GM20431 (cell line): ENCODE data around the gene MTRF1L.
"Not testable (repeated sequence)": the region's sequence is repeated elsewhere in the genome, so short reads cannot be mapped to it uniquely, and the experiment has no call there.

ENCODE experiments used
- in situ Hi-C: fragments of 300-500 bp; cut with MseI, MboI; formaldehyde crosslinking; loops from one replicate; pipeline ENCODE4 v1.15.0; 2020; ENCODE audit warnings: low sequenced_read_pairs; ENCODE audit not compliant: unreplicated experiment

Gene MTRF1L

DNA sequence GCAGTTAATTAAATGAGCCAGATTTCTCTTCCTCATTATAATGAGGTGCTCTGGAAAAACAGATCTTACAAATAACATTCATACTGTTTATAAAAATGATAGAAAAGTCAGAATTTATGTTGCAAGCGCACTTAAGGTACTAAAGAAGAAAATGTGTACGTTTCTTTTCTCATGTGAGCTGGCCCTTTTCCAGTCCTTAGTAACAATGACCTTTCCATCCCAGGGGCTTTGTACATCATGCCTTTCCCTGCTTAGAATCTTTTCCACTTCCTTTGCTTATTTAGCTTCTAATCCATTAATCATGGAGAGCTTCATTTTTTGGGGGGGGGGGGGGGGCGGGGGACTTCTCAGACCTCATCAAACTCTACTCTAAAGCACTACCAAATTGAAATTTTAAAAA lies 24.5 kb downstream of the MTRF1L start:
- in situ Hi-C loops: no loop called here

DNA sequence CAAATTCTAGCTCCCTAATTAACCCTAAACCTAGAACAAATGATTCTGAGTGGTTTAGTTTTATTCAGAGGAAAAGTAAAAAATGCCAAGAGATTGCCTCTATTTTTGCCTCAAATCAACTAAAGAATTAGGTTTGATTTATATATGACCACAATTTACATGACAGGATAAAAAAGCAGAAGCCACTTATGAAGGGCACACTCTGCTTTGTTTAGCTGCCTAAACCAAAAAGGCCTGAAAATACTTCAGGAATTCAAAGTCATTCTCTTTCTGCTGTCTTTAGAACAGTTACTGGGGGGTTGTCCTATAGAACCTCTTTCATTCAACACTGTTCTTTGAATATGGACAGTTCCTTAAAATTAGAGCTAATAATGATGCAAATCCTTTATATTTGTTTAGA lies 25.0 kb downstream of the MTRF1L start:
- in situ Hi-C loops: no loop called here

DNA sequence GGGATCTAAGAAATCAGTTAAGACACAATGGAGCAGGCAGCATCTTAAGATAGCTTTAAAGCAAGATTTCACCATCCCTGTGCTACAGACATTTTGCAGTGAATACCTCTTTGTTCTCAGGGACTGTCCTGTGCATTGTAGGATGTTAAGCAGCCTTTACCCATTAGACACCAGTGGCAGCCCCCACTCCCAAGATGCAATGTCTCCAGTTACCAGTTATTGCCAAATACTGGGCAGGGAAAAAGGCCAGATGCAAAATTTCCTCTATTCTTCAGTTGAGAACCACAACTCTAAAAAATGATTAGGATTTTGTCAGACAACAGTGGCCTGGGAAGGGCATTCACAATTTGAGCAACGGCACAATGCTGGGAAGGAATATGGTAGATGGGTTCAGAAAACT lies 25.8 kb downstream of the MTRF1L start:
- in situ Hi-C loops: no loop called here

DNA sequence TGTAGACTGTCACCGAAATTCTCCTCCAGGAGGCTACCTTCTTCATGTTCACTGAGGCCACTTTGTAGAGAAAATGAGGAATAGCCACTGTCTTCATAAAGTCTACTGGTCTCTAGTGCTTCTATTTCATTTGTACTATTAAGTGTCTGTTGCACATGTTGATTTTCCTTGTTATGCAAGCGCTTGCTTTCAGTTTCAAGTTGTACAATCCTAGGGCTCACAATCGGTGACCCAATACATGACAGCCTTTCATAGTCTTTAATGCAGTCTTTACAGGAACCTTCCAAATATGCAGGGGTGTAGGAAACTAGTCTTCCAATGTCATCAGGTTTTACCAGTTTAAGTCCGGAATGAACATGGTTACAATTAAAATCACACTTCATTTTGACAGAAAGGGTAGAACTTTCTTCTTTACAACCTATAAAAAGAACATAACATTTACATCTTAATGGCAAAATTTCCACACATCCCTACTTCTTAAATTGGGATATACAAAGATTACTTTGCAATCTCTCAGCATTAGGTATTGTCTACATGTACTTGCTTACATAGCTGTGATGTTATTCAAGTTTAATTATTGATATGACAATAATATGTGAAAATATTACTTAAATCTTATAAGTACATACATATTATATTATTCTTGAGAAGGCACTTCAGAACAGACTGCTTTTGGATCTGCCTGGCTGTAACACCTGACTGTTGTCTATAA lies 27.1 kb downstream of the MTRF1L start:
- in situ Hi-C loops: no loop called here

DNA sequence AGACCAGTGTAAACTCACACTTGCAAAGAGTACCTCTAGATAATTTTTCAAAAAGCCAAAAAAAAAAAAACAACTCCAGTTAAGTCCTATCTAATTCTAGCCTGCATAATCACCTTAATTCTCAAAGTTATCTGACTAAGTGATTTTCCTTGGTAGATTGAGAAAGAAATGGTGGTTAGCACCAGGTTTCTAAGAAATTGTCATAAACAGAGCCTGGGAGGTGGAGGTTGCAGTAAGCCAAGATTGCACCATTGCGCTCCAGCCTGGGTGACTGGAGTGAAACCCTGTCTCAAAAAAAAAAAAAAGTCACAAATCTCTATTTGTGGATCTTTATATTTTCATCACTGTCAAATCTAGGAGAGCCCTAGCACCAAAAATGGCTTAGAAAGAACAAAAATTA lies 28.6 kb downstream of the MTRF1L start:
- in situ Hi-C loops: no loop called here

DNA sequence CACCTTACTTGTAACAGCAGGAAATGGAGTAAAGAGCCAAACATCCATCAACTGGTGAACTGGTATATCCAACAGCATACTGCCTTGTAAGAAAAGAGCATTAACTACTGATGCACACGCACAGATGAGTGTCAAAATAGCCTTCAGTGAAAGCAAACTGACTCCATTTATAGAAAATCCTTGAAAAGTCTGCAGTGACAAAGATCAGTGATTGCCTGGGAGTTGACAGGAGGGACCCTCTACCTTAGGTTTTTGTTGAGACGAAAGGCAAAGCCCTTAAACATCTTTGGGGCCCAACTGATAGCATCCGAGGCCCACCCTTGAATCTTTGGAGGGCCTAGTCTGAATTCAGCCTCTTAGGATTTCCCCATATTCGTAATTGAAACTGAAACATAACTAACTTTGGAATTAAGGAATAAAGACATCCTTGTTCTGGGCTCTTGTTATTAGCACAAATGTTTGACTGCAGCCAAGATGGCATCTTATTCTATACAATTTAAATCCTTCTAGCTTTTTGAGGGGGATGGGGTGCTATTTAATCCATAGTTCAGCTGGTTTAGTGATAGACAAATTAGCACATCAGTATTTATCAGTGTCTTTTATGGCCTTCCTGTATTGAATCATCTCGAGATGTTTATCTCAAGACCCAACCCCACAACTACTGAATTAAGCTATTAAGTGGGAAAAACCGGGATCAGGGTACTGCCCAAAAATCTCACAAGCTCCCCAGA lies 32.7 kb downstream of the MTRF1L start:
- in situ Hi-C loops: no loop called here

DNA sequence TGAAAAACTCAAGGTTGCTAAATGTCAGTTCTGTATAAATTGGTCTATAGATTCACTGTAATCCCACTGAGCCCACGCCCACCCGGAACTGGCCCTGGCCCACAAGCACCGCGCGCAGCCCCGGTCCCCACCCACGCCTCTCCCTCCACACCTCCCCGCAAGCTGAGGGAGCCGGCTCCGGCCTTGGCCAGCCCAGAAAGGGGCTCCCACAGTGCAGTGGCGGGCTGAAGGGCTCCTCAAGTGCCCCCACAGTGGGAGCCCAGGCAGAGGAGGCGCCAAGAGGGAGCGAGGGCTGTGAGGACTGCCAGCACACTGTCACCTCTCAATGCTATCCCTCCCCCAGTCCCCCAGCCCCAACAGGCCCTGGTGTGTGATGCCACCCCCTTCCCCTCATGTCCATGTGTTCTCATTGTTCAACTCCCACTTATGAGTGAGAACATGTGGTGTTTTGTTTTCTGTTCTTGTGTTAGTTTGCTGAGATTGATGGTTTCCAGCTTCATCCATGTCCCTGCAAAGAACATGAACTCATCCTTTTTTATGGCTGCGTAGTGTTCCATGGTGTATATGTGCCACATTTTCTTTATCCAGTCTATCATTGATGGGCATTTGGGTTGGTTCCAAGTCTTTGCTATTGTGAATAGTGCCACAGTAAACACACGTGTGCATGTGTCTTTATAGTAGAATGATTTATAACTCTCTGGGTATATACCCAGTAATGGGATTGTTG lies 36.2 kb downstream of the MTRF1L start:
- in situ Hi-C loops: not testable (repeated sequence)

DNA sequence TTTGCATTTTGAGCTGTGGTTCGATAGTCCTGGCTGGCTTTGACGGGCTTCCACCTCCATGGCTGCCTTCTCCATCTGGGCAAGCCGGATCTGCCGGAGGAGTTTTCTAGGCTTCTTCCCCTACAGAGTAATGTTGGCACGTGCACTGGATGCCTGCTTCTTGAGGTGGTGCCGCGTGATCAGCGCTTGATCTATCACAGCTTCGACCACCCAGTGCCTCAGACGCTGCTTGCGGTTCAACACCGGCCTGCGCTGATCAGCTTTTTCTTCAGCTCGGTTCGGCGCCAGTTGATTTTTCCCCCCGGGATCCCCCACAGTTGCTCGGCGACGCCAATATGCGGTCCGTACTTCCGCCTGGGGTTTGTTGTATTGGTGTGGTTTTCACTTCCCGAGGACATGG lies 43.2 kb downstream of the MTRF1L start:
- in situ Hi-C loops: no loop called here

DNA sequence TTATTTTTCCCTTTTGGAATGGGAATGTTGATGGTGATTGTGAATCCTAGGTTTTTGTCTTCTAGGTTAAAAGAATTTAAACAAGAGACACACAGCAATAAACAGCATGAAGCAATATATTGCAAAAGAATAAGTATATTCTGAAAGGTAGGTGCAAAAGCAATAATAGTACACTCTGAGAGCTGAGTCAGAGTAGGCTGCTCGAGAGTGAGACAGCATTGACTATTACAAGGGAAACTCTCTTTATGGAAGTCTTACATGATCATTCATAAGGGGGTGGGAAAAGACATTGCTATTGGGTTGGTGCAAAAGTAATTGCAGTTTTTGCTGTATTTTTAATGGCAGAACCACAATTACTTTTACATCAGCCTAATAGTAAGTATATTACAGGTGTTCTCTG lies 44.7 kb downstream of the MTRF1L start:
- in situ Hi-C loops: no loop called here

DNA sequence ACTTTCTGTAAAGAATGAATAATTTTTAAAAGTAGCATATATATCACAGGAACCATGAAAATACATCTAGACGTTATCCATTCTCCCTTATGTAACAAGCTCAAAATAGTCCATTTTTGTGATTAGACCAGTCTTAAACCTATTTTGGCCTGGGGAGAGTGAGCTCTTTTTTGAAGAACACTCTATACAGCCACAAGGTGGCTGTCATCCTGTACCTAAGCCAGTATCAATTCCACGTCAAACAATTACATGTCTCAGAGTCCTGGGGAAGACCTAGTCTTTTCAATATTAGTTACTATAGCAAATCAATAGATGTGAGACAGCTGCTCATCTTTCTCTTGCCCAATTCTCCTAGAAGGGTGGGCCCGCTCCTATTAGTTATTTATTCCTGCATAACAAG lies 48.1 kb downstream of the MTRF1L start:
- in situ Hi-C loops: no loop called here

DNA sequence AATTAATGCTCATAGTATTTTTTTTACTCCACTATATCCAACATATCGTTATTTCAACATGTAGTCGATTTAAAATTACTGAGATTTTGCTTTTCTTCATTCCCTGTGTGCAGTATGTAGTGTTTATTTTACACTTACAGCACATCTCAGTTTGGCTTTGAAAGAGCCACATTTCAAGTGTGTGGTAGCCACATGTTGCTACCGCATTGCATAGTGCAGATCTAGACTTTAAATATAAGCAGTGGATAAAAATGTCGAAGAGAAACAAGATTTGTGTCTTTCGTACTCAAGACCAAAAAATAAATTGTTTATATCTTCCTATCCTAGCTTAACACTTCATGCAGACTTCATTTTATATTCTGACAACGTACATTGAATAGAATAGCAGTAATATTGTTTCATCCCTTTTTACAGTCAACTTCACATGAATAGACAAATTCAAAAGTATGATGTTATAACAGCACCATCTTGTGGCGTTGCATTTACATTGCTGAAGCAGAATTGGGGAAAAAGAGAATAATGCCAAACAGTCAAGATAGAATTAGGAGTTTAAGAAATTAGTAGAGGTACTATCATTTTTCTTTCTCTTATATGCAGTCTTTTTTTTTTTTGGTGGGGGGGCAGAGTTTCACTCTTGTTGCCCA lies 49.5 kb downstream of the MTRF1L start:
- in situ Hi-C loops: no loop called here

DNA sequence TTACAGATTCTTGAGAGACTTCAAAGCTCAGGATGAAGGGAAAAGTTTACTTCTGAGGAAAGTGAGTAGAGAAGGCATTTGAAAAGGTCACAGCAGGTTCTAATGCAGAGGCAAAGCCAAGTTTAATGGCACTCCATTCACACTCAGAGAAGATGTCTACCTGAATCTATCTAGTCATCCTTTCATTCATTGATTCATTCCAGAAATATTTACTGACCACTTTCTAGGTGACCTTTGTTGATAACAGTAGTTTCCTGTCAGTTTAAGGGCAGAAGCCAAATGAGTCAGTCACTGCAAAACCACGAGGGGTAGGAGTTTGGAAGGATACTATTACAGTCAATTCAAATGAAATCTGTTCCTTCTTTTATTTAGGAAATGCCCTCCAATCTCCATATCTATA lies 50.5 kb downstream of the MTRF1L start:
- in situ Hi-C loops: no loop called here

DNA sequence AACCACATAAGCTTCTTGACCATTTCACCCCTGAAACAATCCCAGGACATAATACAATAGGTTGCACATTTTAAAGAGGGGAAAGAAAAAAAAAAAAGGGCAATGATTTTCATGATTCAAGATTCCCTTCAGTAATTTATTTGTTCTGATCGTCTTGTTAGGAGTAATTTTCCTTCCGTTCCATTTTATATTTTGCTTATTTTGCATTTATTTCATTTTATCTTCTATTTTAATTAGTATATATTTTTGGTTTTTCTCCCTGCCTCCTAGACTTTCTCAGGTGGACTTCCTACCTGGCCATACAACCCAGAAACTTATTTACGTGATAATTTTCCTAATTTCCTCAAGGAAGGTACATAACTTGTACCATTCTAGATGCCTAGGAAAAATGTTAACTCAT lies 52.3 kb downstream of the MTRF1L start:
- in situ Hi-C loops: no loop called here

DNA sequence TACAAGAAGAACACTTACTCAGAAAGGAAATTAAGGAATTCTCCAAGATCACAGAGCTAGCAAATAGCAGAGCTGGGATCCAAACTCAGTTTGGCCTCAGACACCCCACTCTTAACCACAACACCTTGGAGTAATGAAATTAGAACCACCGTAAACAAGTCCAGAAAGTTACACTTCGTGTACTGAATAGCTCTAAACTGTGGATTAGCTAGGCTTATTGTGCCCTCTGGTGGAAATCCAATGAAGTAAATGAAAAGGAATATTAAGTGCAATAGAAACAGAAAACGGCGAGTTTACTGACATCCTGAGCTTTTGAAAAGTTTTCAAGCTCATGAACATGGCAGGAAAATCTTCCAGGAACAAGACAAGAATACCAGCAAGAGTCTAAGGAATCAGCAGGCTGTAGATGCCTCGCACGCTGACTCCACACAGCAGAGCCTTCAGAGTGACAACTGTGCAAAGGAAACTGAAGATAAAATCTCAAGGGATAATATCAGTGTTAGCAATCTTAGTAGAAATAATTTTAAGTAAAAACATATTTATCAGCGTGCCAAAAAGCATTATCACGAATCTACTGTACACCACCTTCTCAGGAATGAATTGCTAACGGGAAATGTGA lies 54.2 kb downstream of the MTRF1L start:
- in situ Hi-C loops: no loop called here

DNA sequence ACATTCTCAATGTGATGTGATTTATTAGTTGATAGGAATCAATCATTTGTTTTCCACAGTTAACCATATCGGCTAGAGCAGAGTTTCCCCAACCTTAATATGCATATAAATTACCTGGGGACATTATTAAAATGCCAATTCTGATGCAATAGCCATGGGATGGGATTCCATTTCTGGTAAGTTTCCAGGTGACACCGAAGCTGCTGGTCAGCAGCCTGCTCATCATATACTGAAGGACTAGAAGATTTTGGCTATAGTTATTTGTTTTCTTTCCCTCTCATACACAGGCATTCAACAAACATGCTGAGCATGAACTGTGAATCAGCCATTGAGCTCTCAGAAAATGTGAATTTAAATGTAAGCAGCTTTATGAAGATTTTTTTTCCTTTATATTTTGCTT lies 55.5 kb downstream of the MTRF1L start:
- in situ Hi-C loops: no loop called here

DNA sequence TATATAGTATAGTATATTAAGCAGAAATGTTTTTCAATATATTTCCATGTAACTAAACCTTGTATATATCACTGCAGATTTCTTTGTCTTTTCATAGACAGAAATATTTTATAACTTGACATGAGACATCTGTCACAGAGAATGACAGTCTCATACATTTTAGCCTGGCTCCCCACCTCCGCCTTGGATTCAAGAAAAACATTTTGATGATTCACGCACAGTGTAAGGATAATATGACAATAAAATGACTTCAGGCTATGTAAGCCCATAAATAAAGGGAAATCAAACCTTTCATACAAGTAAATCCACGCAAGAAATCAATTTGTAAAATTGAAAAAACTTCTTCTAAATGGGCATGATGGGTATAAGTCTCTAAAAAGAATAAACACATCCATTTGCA lies 56.0 kb downstream of the MTRF1L start:
- in situ Hi-C loops: no loop called here

DNA sequence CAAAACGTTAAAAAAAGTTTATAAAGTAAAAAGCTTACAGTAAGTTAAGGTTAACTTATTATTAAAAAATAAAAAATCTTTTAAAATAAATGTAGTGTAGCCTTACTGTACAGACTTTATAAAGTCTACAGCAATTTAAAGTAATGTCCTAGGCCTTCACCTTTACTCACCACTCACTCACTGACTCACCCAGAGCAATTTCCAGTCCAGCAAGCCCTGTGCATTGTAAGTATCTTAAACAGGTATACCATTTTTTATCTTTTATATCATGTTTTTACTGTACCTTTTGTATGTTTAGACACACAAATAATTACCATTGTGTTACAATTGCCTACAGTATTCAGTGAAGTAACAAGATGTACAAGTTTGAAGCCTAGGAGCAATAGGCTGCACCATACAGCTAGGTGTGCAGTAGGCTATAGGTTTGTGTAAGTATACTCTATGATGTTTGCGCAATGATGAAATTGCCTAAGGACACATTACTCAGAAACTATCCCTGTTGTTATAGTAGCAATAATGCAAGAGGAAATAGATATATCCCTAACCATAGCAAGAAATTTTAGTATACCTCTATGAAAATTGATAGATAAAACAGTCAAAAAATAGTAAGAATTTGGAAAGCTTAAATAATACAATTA lies 59.1 kb downstream of the MTRF1L start:
- in situ Hi-C loops: no loop called here

DNA sequence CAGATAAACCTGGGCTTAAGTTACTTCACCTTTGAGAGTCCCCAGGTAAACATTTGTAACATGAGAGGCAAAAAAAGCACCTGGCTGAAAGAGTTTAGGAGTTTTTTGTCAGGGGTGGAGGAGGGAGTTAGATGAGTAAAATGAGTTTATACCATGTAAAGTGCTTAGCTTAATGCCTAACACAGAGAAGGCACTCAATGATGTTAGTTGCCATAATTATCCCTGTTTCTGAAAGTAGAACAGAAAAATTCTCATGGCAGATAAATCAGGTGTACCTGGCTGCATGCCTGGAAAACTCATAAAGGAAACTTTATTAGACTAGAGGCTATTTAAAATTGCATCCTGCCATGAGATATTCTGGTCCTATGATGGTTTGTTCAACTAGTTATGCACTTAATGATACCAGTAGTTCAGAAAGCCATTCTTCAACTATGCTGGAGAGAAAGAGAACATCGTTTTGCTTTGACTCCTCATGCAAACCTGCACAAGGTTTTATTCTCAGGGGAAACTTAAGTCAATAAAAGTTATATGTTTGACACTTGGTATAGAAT lies 60.1 kb downstream of the MTRF1L start:
- in situ Hi-C loops: no loop called here

DNA sequence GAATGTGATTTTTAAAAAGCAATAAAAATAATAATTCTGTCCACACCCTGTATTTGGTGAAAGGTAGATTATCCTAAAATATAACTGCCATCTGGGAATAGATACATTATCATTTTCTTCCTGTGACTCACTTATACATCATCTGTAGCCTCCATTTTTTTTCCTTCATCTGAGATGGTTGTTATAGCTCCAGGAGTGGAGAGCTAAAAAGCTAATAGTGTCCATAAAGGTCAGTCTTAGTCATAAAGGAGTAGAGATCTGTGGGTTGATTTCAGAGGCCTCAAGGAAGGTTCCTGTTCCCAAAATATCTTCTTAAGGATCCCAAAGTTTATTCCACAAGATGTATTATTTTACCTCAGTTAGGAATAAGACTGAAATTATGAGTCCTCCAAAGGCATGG lies 60.8 kb downstream of the MTRF1L start:
- in situ Hi-C loops: no loop called here
